CD4-positive, alpha-beta T cell treated with Interferon alpha-2 for 1 hour (primary cell): ENCODE data around the gene XBP1.
"Not testable (repeated sequence)": the region's sequence is repeated elsewhere in the genome, so short reads cannot be mapped to it uniquely, and the experiment has no call there.

Experiments
- DNase-seq, 2 donors: peaks; one replicate each; pipeline ENCODE4 v3.0.0-alpha.2; 2020 to 2022

Gene XBP1

DNA sequence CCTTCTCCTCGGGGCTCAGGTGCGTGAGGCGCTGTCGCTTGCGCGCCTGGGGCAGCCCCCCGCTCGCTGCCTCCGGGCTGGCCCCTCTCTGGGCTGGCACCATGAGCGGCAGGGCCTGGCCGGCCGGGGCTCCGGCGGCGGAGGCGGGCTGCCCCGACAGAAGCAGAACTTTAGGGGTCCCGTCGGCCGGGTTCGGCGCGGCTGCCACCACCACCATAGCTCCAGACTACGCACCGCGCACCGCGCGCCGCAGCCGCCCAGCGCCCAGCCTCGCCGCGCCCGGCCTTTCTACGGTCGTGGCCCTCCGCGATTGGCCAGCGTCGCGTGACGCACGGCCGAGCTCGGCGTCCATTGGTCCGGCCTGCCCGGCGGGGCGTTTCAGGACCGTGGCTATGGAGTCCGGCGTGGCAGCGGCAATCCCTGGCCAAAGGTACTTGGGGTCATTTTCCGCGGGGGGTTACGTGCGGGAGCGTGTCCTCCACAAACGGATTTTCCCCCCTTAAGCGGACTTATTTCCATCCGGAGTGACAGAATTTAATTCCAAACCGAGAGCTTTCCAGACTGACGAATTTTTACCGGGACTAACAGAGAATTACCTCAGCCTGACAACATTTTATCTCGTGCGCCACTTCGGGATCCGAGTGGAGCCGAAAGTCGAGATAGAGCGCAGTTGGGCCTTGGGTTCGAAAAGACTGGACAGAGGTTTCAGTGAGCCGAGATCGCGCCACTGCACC, at the start of gene XBP1:
TSS of gene XBP1 (minus strand) at position 262 of the 734 bp plus-strand sequence.
- DNase-seq = peak; percentile 90 to 92

DNA sequence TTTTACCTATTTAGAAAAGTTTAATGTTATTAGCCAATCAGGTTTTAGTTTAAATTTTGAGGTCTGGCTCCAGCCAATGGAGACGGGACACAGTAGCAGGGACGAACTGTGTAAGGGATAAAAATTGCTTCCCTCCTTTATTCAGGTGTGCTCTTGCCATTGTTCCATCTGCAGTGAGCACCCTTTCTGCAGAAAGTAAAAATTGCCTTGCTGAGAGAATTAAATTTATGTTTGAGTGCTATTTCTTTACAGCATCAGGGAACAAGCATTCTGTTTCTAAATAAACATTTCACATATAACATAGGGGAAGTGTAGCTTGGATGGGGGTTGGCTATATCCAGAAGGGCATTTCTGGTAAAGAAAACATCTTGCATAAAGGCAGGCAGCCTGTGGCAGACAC, 46.6 kb upstream of the XBP1 start:
- DNase-seq = no peak

DNA sequence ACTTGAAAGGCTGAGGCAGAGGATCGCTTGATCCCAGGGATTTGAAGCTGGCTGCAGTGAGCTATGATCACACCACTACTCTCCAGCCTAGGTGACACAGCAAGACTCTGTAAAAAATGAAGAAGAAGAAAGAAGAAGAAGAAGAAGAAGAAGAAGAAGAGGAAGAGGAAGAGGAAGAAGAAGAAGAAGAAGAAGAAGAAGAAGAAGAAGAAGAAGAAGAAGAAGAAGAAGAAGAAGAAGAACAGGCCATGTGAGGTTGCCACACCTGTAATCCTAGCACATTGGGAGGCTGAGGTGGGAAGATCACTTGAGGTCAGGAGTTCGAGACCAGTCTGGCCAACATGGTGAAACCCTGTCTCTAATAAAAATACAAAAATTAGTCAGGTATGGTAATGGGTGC, 43.9 kb upstream of the XBP1 start:
- DNase-seq = not testable (repeated sequence)

DNA sequence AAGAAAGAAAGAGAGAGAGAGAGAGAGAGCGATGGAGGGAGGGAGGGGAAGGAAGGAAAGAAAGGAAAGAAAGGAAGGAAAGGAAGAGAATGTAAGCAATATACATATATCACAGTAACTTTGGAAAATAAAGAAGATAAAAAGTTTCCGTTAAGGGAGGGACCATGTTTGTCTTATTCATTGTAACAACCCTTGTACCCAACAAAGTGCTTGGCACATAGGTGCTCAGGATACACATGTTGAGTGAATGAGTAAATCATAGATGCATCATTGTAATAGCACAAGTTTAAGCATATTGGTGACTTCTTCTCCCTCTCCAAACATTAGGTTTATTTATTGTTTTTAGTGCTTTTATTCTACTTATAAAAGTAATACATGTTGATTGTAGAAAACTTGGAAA, 43.3 kb upstream of the XBP1 start:
- no peak for DNase-seq

DNA sequence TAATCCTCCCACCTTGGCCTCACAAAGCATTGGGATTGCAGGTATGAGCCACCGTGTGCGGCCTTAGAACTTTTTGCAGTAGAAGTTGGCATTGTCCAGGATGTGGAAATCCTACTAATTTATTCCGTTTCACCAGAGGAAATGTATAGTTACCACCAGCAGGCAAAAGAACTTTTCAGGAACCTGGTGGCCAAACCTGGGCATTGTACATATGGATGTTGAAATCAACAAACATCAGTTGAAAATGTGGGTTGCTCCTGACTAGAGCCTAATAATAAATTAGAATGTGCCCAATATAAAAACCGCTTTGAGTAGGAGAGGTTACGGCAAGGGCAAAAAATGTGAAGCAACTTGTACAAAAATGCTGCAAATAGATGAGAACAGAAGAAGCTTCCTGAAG, 40.7 kb upstream of the XBP1 start:
- DNase-seq = no peak

DNA sequence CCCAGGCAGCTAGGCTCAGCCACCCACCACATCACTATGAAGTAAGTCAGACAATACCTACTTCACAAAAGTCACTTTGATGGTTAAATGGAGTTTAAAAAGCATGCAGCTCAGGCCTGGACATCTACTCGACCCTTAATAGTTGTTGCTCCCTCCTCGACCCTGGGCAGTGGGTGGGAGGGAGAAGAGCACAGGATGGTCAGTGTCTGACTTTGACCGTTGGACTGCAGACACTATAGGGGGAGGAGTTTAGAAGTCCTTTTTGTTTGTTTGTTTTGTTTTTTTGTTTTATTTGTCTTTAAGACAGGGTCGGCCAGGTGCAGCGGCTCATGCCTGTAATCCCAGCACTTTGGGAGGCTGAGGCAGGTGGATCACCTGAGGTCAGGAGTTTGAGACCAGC, 38.6 kb upstream of the XBP1 start:
- DNase-seq = no peak

DNA sequence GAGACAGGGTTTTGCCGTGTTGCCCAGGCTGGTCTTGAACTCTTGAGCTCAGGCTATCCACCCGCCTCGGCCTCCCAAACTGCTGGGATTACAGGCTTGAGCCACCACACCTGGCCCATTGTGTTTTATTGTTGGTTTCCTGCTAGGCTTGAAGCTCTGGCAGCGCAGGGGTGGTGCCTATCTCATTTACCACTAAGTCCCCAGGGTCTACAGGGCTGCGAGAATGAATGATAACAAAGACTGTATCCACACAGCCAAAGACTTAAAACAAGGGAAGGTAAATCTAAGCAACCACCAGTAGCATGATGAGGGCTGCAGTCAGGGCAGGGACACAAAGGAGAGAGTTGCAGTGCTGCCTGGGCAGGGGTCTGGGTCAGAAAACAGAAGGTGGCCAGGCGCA, 37.3 kb upstream of the XBP1 start:
- no peak for DNase-seq

DNA sequence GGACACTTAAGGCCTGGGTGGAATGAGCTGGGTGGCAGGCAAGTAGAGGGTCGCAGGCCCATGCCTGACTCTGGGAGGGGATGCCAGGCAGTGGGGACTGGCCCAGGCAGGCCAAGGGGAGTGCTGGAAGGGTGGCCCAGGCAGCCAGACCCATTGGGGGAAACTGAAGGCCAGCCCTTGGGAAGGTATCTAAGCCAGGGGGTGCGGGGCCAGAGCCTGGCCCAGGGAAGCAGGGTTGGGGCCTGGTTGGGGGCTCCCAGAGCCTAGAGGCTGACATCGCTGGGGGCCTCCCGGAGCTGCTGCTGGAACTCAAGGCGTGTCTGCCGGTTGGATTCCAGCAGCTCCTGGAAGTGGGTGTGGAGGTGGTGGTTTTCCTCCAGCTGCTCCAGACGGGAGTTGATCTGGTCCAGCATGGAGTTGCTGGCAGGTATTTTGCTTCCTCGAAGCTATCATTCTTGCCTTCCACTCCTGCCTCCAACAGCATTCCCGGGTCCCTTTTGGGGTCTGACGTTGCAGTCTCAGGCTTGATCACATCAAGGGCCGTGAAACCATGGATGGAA, 35.3 kb upstream of the XBP1 start:
- no peak for DNase-seq

DNA sequence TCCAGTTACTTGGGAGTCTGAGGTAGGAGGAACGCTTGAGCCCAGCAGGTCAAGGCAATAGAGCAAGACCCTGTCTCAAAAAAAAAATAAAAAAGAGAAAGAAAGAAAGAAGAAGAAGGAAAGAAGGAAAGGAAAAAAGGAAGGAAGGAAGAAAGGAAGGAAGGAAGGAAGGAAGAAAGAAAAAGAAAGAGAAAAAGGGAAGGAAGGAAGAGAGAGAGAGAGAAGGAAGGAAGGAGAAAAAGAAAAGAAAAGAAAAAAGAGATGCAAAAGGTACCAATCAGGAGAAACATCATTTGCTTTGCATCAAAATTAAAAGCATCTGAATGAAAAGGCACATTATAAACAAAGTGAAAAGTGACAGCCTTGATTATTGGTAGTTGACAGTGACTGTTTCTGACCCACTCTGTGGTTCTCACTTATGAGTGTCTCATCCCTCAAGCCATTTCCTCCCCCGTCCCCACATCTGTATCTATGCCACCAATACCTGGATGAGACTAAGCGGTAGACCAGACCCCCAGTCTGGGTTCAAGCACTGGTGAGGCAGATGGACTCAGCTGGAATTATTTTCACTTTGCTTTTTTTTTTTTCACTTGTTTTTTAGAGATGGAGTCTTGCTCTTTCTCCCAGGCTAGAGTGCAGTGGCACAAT, 33.0 kb upstream of the XBP1 start:
- DNase-seq = no peak

DNA sequence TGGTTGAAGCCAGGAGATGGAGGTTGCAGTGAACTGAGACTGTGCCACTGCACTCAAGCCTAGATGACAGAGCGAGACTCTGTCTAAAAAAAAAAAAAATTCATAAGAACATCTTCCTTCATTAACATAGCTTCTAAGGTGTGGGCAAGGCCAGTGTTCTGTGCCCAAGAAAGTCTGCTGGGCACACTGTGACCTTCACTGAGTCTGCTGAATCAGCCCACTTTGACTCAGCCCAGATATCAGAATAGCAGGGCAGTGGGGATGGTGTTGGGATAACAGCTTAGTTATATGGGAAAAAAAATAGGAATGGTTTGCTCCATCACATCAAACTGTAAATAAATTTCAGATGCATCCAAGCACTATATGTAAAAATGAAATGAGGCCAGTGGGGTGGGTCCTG, 32.4 kb upstream of the XBP1 start:
- DNase-seq = no peak

DNA sequence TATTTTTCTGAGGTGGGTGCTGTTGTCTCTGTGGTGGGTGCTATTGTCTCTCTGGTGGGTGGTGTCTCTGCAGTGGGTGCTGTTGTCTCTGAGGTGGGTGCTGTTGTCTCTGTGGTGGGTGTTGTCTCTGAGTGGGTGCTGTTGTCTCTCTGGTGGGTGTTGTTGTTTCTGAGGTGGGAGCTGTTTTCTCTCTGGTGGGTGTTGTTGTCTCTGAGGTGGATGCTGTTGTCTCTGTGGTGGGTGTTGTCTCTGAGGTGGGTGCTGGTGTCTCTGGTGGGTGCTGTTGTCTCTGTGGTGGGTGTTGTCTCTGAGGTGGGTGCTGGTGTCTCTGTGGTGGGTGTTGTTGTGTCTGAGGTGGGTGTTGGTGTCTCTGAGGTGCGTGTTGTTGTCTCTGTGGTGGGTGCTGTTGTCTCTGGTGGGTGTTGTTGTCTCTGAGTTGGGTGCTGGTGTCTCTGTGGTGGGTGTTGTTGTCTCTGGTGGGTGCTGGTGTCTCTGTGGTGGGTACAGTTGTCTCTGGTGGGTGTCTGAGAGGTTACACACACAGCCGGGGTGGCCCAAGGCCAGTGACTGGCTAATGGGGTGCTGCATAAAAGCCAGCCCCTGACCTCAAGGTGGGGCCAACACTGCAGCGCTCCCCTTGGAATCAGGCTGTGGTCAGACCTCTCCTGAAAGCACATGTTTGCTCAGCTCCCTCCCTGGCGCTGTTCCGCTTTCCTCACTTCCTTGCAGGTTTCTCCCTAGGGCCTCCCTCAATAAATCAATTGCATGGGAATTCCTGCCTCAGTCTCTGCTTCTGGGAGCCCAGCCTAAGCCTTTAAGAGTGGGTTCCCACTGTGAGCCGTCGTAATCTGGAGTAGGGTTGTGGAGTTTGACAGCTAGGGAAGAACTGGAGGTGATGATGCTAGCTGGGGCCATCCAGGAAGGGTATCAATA, 31.0 kb upstream of the XBP1 start:
- DNase-seq = no peak

DNA sequence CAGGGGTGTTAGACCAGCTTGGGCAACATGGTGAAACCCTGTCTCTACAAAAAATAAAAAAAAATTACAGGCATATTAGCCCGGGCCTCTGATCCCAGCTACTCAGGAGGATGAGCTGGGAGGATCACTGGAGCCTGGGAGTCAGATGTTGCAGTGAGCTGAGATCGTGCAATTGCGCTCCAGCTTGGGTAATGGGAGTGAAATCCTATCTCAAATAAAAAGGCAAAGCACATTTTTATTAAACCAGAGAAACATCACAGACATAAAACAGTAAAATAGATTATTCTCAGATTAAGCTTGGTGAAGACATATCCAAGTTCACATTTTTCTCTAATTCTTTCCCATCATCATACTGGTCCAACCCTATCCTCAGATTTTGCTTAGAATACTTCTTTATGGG, 30.1 kb upstream of the XBP1 start:
- no peak for DNase-seq

DNA sequence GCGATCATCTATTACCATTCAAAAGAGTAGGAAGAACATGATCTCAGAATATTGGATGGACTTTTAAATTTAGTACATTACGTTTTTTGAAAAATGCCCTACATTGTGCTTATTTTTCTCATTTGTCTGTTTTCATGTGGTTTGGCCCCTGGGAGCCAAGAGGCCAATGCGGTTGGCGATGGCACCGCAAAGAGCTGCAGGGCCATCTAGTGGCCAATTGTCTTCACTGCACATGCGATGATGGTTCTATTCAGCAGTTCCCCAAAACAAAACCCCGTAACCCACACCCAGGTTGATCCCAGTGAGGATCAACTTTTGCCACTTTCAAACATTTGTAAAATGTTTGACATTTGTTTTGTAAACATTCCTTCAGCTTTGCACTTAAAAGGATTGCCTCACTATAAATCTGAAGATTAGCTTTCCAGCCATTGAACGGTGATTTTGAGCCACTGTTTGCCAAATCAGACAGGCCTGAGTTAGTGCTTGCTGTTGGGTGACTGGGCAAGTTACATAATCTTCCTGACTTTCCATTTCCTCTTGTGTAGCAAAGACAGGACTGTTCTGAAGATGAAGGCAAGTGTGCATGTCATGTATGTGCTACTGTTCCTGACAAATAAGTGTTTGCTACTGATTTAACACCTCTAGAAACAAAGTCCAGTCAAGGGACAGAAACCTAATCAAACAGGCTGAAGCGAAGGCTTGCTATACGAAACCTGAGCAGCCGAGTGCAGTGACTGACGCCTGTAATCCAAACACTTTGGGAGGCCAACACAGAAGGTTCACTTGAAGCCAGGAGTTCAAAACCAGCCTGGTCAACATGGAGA, 29.2 kb upstream of the XBP1 start:
- DNase-seq = peak; percentile 75 to 83

DNA sequence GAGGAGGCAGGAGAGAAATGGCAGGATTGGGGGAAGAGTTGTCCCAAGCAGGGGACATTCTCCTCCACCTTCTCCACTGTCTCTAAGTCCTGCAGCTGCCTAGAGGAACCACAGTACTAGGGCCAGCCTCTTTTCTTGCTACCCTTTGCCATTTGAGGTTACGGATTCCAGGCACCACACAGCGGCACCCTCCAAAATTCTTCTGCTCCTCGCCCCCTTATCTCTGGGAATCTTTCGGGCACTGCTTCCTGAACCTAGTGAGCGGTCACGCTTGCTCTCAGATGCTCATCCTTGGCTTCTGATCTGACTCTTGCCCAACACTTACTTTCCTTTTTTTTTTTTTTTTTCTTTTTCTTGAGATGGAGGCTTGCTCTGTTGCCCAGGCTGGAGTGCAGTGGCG, 26.6 kb upstream of the XBP1 start:
- DNase-seq = no peak

DNA sequence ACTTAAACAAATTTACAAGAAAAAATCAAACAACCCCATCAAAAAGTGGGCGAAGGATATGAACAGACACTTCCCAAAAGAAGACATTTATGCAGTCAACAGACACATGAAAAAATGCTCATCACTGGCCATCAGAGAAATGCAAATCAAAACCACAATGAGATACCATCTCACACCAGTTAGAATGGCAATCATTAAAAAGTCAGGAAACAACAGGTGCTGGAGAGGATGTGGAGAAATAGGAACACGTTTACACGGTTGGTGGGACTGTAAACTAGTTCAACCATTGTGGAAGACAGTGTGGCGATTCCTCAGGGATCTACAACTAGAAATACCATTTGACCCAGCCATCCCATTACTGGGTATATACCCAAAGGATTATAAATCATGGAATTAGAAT, 26.1 kb upstream of the XBP1 start:
- not testable (repeated sequence) for DNase-seq

DNA sequence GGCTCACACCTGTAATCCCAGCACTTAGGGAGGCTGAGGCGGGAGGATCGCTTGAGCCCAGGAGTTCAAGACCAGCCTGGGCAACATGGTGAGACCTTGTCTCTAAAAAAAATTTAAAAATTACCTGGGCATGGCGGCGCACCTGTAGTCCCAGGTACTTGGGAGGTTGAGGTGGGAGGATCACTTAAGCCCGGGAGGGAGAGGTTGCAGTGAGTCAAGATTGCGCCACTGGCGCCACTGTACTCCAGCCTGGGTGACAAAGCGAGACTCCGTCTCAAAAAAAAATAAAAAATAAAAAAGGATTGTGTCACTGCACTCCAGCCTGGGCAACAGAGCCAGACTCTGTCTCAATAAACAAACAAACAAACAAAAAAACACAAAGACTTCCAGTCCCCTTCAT, 24.1 kb upstream of the XBP1 start:
- DNase-seq = not testable (repeated sequence)

DNA sequence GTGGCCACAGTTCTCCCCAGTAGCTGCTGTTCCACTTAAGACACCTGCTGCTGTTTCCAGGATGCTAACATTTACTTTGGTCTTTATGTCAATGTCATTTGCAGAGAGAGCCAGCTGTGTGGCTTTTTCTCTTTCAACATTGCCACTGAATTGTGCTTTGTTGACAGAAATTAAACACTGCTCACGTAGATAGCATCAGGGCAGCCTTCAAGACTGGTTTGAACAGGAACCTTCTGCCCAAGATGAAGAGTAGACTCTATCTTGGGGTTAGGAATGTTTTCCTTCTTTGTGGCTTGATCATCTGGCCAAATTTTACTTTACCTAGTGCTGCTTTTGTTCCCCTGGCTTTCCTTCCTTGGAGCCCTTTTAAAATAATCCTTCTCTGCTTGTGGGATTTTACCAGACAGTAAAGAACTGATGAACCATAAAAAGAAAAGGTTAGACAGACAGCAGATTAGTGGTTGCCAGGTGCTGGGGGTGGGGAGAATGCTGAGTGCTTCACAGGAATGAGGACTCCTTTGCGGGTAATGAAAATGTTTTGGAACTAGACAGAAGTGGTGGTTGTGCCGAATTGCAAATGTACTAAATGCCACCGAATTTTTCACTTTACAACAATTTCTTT, 22.7 kb upstream of the XBP1 start:
- DNase-seq = peak in 1 of 2 donors; percentile 51

DNA sequence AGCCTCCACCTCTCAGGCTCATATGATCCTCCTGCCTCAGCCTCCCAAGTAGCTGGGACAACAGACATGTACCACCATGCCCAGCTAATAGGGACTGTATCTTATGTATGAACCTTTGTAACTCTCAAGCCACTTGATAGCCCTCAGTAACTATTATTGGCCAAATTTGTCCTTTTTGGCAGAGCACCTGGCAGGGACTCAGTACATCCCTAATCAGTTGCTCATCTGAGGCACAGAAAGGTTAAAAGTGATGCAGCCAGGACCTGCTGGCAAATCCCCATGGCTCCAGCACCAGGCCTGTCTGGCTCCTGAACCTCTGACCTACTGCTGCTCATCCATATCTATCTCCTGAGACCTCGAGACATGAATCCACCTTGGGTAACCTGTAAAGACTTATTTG, 21.1 kb upstream of the XBP1 start:
- DNase-seq = no peak

DNA sequence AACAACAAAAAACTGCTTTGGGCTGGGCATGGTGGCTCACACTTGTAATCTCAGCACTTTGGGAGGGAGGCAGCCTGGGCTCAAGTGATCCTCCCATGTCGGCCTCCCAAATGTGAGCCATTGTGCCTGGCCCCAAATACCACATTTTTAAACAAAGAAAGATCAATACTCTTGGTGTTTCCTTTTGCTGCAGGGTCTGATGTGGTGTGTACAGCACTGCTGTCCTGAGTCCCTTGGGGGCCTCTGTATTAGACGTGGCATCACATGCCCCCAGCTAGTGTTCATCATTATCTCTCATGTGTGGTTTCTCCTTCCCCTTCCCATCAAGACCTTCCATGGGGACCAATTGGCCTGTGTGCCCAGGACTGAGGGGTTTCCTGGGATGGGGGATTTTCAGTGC, 20.5 kb upstream of the XBP1 start:
- DNase-seq = no peak

DNA sequence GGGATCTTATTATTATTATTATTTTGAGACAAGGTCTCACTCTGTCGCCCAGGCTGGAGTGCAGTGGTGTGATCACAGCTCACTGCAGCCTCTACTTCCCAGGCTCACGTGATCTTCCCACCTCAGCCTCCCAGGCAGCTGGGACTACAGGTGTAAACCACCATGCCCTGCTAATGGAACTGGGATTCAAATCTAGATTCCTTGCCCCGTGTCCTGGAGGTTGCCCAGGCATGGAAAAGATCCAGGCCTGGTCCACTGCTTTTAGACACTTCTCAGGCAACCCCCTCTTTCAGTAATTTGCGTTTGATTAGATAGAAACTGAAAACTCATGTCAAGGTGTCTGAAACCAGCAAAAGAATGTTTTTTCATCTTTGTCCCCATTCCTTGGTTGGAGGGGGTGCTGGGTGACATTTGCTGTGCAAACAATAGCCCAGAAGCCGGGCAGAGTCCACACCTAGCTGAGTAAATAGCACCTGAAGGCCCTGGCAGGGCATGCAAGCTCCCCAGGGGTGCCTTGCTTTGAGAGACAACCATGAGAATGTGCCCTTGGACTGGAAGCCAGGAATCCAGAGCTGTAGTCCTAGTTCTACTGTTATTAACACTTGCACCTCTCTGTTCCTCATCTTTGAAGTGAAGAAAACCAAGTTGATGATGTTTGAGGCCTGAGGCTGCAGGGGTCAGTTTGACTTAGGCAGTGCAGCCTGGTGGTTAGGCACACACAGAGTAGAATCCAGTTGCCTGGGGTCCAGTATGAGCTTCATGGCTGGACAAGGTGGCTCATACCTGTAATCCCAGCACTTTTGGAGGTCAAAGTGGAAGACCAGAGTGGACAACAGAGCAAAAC, 19.1 kb upstream of the XBP1 start:
- DNase-seq = no peak
